DMS153 treated with DMSO at 0.1 percent for 48 hours (cell line): ENCODE data around the gene RBAK.
"Not testable (repeated sequence)": the region's sequence is repeated elsewhere in the genome, so short reads cannot be mapped to it uniquely, and the experiment has no call there.

Experiments used
- DNase-seq: peaks from one replicate; lab custom pipeline; 2025; ENCODE audit not compliant: unreplicated experiment; lab: John Stamatoyannopoulos, UW

RBAK gene

DNA sequence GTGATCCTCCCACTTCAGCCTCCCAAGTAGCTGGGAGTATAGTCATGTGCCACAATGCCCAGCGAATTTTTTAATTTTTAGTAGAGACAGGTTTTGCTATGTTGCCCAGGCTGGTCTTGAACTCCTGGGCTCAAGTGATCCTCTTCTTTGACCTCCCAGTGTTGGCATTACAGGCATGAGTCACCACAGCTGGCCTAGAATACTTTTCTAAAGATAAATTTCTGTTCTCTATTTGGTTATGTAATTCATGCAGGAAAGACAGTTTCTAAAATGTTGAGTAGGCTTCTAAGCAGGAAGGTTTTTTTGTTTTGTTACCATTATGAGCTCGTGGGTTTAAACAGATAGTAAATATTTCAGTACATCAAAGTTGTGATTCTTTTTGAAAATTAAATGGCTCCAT lies 5.0 kb downstream of the RBAK start:
- no peak for DNase-seq

DNA sequence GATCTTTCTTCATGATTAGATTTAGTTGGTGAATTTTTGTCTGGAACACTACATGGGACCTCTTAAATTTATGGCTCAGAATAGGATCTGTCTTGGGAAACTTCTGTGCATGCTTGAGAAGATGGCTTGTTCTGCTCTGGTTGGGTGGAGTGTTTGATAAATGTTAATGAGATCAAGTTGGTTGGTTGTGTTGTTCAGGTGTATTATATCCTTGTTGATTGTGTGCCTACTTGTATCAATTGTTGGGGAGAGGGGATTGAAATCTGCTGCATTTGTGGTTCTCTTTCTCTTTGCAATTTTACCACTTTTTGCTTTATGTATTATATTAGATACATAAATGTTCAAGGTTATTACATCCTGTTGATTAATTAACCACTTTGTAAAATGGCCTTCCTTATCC lies 6.1 kb downstream of the RBAK start:
- not testable (repeated sequence) for DNase-seq

DNA sequence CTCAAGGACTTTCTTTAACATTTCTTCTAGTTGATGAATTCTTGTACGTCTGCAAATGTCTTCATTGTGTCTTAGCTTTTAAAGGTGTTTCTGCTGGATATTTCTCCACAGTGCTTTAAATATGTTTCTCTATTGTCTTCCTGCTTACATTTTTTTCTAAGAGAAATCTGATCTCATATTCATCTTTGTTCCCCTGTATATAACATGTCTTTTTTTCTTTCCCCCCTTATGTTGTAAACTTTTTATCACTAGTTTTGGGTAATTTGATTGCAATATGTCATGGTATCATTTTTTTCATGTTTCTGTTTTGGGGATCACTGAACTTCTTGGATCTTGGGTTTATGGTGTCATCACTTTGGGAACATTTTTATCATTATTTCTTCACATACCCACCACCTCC lies 7.5 kb downstream of the RBAK start:
- no peak for DNase-seq

DNA sequence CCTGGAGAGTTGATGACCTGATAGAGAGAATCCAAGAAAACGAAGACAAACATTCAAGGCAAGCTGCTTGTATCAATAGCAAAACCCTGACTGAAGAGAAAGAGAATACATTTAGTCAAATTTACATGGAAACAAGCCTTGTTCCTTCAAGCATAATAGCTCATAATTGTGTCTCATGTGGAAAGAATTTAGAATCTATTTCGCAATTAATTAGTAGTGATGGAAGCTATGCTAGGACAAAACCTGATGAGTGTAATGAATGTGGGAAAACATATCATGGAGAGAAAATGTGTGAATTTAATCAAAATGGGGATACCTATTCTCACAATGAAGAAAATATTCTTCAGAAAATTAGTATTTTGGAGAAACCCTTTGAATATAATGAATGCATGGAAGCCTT lies 18.0 kb downstream of the RBAK start:
- DNase-seq: no peak

DNA sequence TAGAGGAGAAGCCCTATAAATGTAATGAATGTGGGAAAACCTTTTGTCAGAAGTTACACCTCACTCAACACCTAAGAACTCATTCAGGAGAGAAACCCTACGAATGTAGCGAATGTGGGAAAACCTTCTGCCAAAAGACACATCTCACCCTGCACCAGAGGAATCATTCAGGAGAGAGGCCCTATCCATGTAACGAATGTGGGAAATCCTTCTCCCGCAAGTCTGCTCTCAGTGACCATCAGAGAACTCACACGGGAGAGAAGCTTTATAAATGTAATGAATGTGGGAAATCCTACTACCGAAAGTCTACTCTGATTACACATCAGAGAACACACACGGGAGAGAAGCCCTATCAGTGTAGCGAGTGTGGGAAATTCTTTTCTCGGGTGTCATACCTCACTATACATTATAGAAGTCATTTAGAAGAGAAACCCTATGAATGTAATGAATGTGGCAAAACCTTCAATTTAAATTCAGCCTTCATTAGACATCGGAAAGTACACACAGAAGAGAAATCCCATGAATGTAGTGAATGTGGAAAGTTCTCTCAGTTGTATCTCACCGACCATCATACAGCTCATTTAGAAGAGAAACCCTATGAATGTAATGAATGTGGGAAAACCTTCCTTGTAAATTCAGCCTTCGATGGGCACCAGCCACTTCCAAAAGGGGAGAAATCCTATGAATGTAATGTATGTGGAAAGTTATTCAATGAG lies 18.9 kb downstream of the RBAK start:
- no peak for DNase-seq

DNA sequence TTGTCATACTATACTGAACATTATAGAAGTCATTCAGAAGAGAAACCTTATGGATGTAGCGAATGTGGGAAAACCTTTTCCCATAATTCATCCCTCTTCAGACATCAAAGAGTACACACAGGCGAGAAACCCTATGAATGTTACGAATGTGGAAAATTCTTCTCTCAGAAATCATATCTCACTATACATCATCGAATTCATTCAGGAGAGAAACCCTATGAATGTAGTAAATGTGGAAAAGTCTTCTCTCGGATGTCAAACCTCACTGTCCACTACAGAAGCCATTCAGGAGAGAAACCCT lies 19.4 kb downstream of the RBAK start:
- DNase-seq: no peak

DNA sequence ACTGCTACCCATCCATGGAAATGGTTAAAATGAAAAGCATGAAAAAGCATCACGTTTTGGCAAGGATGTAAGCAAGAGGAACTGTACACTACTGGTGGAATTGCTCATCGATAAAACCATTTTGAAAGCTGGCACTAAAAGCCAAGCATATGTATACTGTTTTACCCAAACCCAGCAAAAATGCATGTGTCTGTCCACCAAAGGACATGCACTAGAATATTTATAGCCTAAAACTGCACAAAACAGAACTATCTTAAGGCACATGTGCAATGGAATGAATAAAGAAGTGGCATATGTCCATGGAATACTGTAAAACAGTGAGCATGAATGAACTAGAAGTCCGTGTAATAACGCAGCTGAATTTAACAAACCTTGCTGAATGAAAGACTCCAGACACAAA lies 22.9 kb downstream of the RBAK start:
- no peak for DNase-seq

DNA sequence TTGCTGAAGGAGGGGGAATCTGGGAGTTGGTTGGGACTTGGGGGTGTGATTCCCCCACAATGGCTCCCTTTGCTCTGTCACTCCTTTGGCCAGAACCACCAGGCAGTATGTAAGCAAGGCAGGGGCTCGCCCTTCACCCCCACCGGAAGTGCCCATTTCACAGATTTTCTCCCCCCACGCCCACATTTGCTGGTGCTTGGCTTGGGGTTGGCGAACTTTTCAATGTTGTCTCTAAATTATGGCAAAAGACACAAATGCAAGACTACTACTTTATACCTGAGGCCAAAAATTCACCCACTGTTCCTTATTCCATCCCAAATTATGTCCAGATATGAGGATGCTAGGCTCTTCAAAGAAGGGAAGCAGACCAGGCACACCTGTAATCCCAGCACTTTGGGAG lies 24.5 kb downstream of the RBAK start:
- no peak for DNase-seq

DNA sequence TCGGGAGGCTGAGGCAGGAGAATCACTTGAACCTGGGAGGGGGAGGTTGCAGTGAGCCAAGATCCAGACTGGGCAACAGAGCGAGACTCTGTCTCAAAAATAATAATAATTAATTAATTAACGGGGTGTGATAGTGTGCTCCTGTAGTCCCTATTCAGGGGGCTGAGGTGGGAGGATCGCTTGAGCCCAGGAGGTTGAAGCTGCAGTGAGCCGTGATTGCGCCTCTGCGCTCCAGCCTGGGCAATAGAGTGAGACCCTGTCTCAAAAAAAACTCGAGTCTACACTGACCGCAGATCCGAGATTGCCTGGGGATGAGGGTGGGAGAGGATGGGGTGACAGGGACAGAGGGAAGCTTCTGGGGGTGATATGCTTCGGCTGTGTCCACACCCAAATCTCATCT lies 29.5 kb downstream of the RBAK start:
- not testable (repeated sequence) for DNase-seq

DNA sequence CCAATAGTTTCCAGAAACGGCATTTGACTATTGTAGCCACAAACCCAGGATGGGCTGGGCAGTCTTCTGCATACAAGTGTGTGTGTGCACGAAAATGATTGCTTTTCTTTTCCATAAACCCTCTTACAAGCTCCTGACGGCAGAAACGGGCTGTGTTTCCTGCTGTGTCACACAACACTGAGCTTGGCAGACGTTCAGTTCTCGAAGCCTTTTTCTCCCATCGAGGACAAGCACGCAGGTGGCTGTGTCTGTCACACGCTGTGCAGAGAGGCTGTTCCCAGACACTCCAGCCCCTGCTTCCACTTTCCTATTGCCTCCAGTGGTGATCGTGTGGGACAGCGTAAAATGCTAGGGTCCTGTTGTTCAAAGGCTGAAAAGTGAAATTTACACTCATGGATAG lies 32.1 kb downstream of the RBAK start:
- DNase-seq: no peak

DNA sequence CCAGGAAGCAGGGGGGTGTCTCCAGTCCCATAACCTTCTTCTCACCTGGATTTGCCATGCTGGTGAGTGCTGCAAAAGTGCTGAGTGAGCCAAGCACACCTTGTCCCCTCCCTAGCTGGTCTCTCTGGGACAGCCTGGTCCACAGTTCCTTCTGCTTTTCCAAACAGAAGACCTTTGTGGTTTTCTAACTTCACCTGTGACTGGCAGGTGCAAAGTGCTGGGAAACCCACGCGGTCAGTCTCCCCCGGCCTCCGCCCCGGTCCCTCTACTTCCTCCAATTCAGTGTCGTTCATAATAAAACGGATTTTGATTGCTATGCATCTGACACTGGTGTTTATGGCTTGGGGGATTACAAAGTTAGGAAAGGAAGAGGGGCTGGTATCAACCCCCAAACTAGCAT lies 37.1 kb downstream of the RBAK start:
- no peak for DNase-seq

DNA sequence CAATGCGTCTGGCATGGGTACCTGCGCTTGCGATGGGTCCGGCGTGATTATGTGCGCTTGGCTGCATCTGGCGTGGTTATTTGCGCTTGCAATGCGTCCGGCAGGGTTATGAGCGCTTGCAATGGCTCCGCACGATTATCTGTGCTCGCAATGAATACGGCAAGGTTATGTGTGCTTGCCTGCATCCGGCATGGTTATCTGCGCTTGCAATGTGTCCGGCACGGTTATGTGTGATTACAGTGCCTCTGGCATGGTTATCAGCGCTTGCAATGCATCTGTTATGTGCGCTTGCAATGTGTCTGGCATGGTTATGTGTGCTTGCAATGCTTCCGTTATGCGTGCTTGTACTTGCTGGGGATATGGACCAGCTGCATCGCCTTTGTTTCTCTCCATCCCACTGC lies 37.7 kb downstream of the RBAK start:
- DNase-seq: no peak

DNA sequence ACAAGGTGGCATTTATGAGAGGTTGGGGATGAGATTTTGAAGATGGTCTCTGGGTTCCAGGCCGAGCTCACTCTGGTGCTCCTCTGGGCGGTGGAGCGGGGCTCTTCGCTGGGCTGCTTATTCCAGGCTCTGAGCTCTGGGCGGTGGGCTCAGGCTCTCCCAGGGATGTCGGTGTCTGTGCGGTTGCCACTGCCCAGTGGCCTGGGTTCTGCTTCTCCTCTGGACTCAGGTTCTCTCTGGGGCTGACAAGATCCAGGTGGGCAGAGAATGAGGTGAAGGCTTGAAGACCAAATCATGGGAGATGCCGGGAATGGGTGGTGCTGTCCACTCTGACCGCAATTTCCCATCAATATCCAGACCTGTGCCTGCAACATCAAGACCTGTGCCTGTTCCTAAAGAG lies 40.6 kb downstream of the RBAK start:
- no peak for DNase-seq

DNA sequence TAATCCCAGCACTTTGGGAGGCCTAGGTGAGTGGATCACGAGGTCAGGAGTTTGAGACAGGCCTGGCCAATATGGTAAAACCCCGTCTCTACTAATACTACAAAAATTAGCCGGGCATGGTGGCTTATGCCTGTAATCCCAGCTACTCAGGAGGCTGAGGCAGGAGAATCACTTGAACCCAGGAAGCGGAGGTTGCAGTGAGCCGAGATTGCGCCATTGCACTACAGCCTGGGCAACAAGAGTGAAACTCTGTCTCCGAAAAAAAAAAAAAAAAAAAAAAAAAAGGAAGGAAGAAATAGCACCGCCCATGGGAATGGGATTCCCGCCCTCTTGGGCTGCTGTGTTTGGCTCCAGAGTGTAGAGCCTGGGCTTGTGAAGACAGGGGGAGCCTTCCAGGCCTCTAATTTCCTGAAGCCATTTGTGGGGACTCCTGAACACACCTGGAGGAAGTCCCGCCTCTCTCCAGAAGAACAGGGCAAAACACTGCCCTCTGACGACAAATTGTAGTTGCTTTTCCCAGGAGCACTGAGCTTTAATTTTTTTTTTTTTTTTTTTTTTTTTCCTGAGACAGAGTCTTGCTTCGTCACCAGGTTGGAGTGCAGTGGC lies 42.7 kb downstream of the RBAK start:
- DNase-seq: not testable (repeated sequence)

DNA sequence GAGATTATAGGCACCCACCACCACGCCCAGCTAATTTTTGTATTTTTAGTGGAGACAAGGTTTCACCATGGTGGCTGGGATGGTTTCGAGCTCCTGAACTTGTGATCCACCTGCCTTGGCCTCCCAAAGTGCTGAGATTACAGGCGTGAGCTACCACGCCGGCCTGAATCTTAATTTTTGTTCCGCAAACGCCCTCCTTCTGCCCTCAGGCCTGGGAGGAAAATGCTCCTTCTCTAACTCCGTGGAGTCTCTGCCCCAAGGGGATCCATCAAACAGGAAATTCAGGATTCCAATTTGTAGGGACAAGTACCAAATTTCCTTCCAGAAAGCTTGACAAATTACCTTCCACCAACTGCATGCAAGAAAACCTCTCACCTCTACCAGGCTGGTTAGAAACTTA lies 43.2 kb downstream of the RBAK start:
- no peak for DNase-seq

DNA sequence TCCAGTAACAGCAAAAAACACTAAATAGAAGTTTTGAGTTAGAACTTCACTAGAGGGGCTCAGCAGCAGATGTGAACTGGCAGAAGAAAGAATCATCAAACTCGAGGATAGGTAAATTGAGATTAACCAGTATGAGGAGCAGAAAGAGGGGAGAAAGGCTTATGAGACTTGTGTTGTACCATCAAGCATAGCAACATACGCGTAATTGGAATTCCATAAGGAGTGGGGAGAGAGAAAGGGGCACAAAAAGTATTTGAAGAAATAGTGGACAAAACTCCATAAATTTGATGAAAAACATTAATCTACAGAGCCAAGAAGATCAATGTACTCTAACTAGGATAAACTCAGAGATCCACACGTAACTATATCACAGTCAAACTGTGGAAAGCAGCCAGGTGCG lies 48.3 kb downstream of the RBAK start:
- no peak for DNase-seq

DNA sequence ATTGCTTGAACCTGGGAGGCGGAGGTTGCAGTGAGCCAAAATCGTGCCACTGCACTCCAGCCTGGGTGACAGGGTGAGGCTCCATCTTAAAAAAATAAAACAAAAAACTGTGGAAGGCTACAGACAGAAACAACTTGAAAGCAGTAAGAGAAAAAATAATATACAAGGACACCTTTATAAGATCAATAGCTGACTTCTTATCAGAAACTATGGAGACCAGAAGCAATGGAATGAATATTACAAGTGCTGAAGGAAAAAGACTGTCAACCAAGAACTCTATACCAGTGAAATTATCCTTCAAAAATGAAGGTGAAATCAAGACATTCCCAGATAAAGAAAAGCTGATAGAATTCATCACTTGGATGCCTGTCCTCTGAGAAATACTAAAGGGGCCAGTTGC lies 49.0 kb downstream of the RBAK start:
- peak; percentile 11 for DNase-seq

DNA sequence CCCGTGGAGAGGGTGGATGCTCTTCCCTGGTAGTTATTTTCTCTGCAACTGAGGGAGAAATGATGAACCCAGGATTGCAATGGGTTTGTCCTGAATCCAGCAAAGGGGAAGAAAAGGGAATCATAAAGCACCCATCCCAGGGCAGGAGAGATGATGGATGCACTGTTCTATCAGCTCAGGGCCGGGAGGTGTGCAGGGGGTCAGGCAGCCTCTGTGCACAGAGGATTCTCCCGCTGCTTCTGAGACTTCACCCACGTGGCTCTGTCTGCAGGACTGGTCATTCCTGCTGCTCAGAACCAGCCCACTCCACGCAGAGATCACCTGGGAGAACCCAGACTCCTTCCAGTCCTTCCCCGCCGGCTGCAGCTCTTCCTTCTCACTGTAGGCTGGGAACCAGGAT lies 70.7 kb downstream of the RBAK start:
- DNase-seq: no peak

DNA sequence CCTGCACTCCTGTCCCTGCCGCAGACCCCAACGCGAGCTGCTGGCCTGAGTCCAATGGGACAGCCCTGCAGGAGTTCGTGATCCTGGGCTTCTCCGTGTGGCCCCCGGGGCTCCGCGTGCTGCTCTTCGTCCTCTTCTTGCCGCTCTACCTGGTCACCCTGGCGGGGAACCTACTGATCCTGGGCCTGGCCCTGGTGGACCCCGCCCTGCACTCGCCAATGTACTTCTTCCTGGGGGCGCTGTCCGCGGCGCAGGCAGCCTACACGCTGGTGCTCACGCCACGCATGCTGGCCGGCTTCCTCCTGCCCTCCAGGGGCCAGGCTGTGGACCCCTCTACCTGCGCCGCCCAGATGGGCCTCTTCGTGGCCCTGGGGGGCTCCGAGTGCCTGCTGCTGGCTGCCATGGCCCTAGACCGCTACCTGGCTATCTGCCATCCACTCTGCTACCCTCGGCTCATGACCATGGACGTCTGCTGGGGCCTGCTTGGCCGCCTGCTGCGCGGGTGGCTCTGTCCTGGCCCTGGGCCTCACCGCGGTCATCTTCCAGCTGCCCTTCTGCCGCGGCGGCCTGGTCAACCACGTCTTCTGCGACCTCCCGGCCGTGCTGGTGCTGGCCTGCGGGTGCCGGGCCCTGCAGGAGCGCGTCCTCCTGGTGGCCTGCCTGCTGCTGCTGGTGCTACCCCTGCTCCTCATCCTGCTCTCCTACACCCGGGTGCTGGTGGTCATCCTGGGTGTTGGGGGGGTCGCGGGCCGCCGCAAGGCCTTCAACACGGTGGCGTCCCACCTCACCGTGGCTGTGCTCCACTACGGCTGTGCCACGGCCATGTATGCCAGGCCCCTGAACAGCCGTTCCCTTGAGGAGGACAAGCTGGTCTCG lies 71.7 kb downstream of the RBAK start:
- DNase-seq: no peak
